IMR-90 (cell line): ENCODE measurements around the gene MAPK11. TPM values are rescaled to one million over a fixed set of nuclear protein-coding genes. Genes with fewer than 3 reads are reported as not detected.

Experiments used
- ATAC-seq: fragments of 200-7000 bp; cut with Tn5 transposase; 2 replicates; pipeline ENCODE4 v1.9.1; 2020; ENCODE audit warnings: low read depth, mild to moderate bottlenecking, moderate library complexity
- BruUV-seq: library from RNA; stranded (reverse); fragments of 400-500 nt; replicated peaks from 2 replicates; lab custom pipeline; 2021; lab: Mats Ljungman, UMichigan
- CTCF ChIA-PET: fragments of 300-600 bp; formaldehyde crosslinking; extraction: SDS; loops from one replicate; lab custom pipeline; 2021; ENCODE audit warnings: antibody characterized with exemption; lab: Yijun Ruan, JAX
- POLR2A ChIA-PET: fragments of 300-600 bp; sonication (Branson Sonifier 250); formaldehyde crosslinking; loops from one replicate; lab custom pipeline; 2022; ENCODE audit warnings: antibody characterized with exemption; ENCODE audit not compliant: unreplicated experiment; lab: Charles Lee
- DNase-seq: peaks from one replicate; pipeline ENCODE4 v3.0.0; 2013
- H2AFZ ChIP-seq: replicated peaks from 2 replicates; pipeline ENCODE3; 2013; ENCODE audit warnings: low read length, mild to moderate bottlenecking; ENCODE audit not compliant: poor library complexity
- H2AK5ac ChIP-seq: 2 replicates; pipeline ENCODE4 v1.6.1; 2013; ENCODE audit warnings: low read depth, low read length, inconsistent platforms
- H2AK9ac ChIP-seq: replicated peaks from 2 replicates; pipeline ENCODE3; 2013; ENCODE audit warnings: mild to moderate bottlenecking, low read depth, low read length, moderate library complexity; ENCODE audit not compliant: poor library complexity
- H2BK120ac ChIP-seq: 2 replicates; pipeline ENCODE4 v1.6.1; 2013; ENCODE audit warnings: low read depth, low read length, inconsistent platforms
- H2BK15ac ChIP-seq: 3 replicates; pipeline ENCODE4 v1.6.1; 2013; ENCODE audit warnings: low read depth, low read length, inconsistent platforms
- H2BK20ac ChIP-seq: 2 replicates; pipeline ENCODE4 v1.6.1; 2013; ENCODE audit warnings: low read depth, mild to moderate bottlenecking, inconsistent platforms, low read length, moderate library complexity
- H2BK5ac ChIP-seq: 2 replicates; pipeline ENCODE4 v1.6.1; 2013; ENCODE audit warnings: mild to moderate bottlenecking, low read depth, low read length, inconsistent platforms; ENCODE audit not compliant: poor library complexity, severe bottlenecking
- H3K14ac ChIP-seq: replicated peaks from 2 replicates; pipeline ENCODE4 v1.6.1; 2013; ENCODE audit warnings: low read depth, low read length, inconsistent platforms
- H3K18ac ChIP-seq: 2 replicates; pipeline ENCODE4 v1.6.1; 2013; ENCODE audit warnings: low read depth, low read length, control low read depth
- H3K23ac ChIP-seq: 2 replicates; pipeline ENCODE4 v1.6.1; 2013; ENCODE audit warnings: low read depth, low read length, inconsistent platforms
- H3K27ac ChIP-seq: 2 replicates; pipeline ENCODE4 v1.5.1; 2013; ENCODE audit warnings: mild to moderate bottlenecking, control low read depth, low read length; ENCODE audit not compliant: insufficient read depth
- H3K27me3 ChIP-seq: 2 replicates; pipeline ENCODE4 v1.6.1; 2013; ENCODE audit warnings: low read length; ENCODE audit not compliant: control insufficient read depth, insufficient read depth
- H3K36me3 ChIP-seq: 2 replicates; pipeline ENCODE4 v1.6.1; 2013; ENCODE audit warnings: low read length, mixed read lengths; ENCODE audit not compliant: control insufficient read depth, insufficient read depth
- H3K4ac ChIP-seq: 2 replicates; pipeline ENCODE4 v1.6.1; 2013; ENCODE audit warnings: low read depth, low read length, inconsistent platforms
- H3K4me1 ChIP-seq: 2 replicates; pipeline ENCODE4 v1.6.1; 2013; ENCODE audit warnings: low read length, mixed read lengths; ENCODE audit not compliant: control insufficient read depth, insufficient read depth
- H3K4me2 ChIP-seq: 2 replicates; pipeline ENCODE4 v1.6.1; 2013; ENCODE audit warnings: low read depth, mild to moderate bottlenecking, control low read depth, low read length, moderate library complexity
- H3K4me3 ChIP-seq: 2 replicates; pipeline ENCODE4 v1.5.1; 2013; ENCODE audit warnings: low read depth, mild to moderate bottlenecking, control low read depth, low read length, moderate library complexity; ENCODE audit not compliant: insufficient read depth
- H3K56ac ChIP-seq: 2 replicates; pipeline ENCODE4 v1.6.1; 2013; ENCODE audit warnings: low read length, inconsistent platforms; ENCODE audit not compliant: insufficient read depth; ENCODE audit errors: extremely low read depth
- H3K79me1 ChIP-seq, 2 experiments: 2 replicates each; pipeline ENCODE4 v1.6.1; 2013; ENCODE audit warnings: low read length in 2 of 2, inconsistent platforms in 1 of 2, low read depth in 1 of 2
- H3K9ac ChIP-seq: 2 replicates; pipeline ENCODE4 v1.6.1; 2013; ENCODE audit warnings: low read depth, low read length, control low read depth
- H3K9me1 ChIP-seq: 2 replicates; pipeline ENCODE4 v1.6.1; 2013; ENCODE audit warnings: low read length, inconsistent platforms; ENCODE audit not compliant: insufficient read depth
- H3K9me3 ChIP-seq: 2 replicates; pipeline ENCODE4 v1.6.1; 2013; ENCODE audit warnings: low read length; ENCODE audit not compliant: control insufficient read depth, insufficient read depth
- H4K20me1 ChIP-seq: 2 replicates; pipeline ENCODE4 v1.6.1; 2013; ENCODE audit warnings: low read length, inconsistent platforms; ENCODE audit not compliant: insufficient read depth
- H4K5ac ChIP-seq: 2 replicates; pipeline ENCODE4 v1.6.1; 2013; ENCODE audit warnings: mild to moderate bottlenecking, low read depth, low read length, control low read depth
- H4K8ac ChIP-seq, 2 experiments: 2 replicates each; pipeline ENCODE4 v1.6.1; 2013; ENCODE audit warnings: low read depth in 2 of 2, low read length in 2 of 2, control low read depth in 1 of 2, inconsistent platforms in 1 of 2
- H4K91ac ChIP-seq: 2 replicates; pipeline ENCODE4 v1.6.1; 2013; ENCODE audit warnings: low read depth, low read length, inconsistent platforms; ENCODE audit not compliant: insufficient read depth
- CTCF ChIP-seq: conservative IDR thresholded peaks from 2 replicates; pipeline ENCODE4 v1.5.1; 2012; ENCODE audit warnings: mild to moderate bottlenecking, low read depth, low read length, improper control_type of control experiment
- MAFK ChIP-seq: IDR thresholded peaks from 2 replicates; pipeline ENCODE4 v1.6.1; 2012; ENCODE audit warnings: low read depth, low read length, improper control_type of control experiment
- MXI1 ChIP-seq: IDR thresholded peaks from 2 replicates; pipeline ENCODE4 v1.6.1; 2012; ENCODE audit warnings: low read depth, mild to moderate bottlenecking, low read length, moderate library complexity, borderline replicate concordance
- RAD21 ChIP-seq: IDR thresholded peaks from 2 replicates; pipeline ENCODE4 v1.6.1; 2012; ENCODE audit warnings: low read length, improper control_type of control experiment
- SMC3 ChIP-seq: fragments of 150-350 bp; IDR thresholded peaks from 2 replicates; pipeline ENCODE4 v1.6.1; 2016; ENCODE audit warnings: low read depth, mild to moderate bottlenecking, antibody characterized with exemption, low read length, moderate library complexity
- WGBS, 2 experiments: methylation state at CpG; one replicate each; pipeline versions ENCODE4 v1.1.5 to v1.1.7; 2013; ENCODE audit warnings: missing lambda C conversion rate in 2 of 2; ENCODE audit not compliant: insufficient read length in 1 of 2; ENCODE audit errors: extremely low coverage in 2 of 2; 5-methylcytosine and 5-hydroxymethylcytosine counted together
- dilution Hi-C: fragments of 300-500 bp; cut with HindIII; formaldehyde crosslinking; loops from one replicate; pipeline ENCODE4 v1.14.3; 2018; ENCODE audit warnings: low sequenced_read_pairs; ENCODE audit not compliant: unreplicated experiment
- in situ Hi-C: fragments of 300-500 bp; cut with MboI; formaldehyde crosslinking; loops from 3 replicates; pipeline ENCODE4 v1.14.3; 2019; ENCODE audit warnings: low sequenced_read_pairs, inconsistent platforms, mixed read lengths
- intact Hi-C: fragments of 100-400 bp; cut with micrococcal nuclease; formaldehyde crosslinking; loops from 2 replicates; pipeline ENCODE4 v1.10.0; 2022
- polyA plus RNA-seq, 3 experiments: library from polyadenylated mRNA; depleted of rRNA; stranded (reverse); fragments of >200 nt; gene quantifications; 2 replicates each; pipeline ENCODE4 v1.2.3, GENCODE V29; 2012; ENCODE audit warnings: low replicate concordance in 1 of 3
- total RNA-seq: library from RNA; depleted of rRNA; stranded (reverse); fragments of >200 nt; gene quantifications from 2 replicates; pipeline ENCODE4 v1.2.3, GENCODE V29; 2012

The MAPK11 gene
- total and polyA plus RNA-seq, 2 of the 4 experiments (the other 2 are of a cell fraction) = 8.1 to 14.4 TPM

- H2AFZ ChIP-seq = peak overlapping the region; percentile 21
- TF ChIP-seq RAD21 (peak; percentile 35), MAFK (no peak), MXI1 (no peak), SMC3 (peak; percentile 30; the same call in 1 of the 2 replicates), CTCF (peak; percentile 87)
Observed at GRCh38 chr22:50276143-50276542, 6.0 kb upstream of the MAPK11 start.

More at GRCh38 chr22:50276143-50276542, 6.0 kb upstream of the MAPK11 start:
- no peak overlapping the region for H2BK120ac ChIP-seq
- no peak overlapping the region for H4K5ac ChIP-seq
- peaks cover 69% of the 10 kb centered on the region for H3K36me3 ChIP-seq
- no peaks in the 10 kb centered on the region for H3K27me3 ChIP-seq
- H3K4me1 ChIP-seq = peaks cover 6% of the 10 kb centered on the region; the same call in 1 of the 2 replicates
- no peak overlapping the region for H3K9ac ChIP-seq
- CTCF ChIA-PET = interaction anchor here (0.6 kb wide), 1 partner anchor 28 kb away, joined by 3 read pairs; no protein-coding TSS in a partner anchor
- no peak overlapping the region for H3K4me3 ChIP-seq
- peak; percentile 43 for DNase-seq
- no peak overlapping the region for H3K56ac ChIP-seq
- no peak overlapping the region for H3K27ac ChIP-seq
- POLR2A ChIA-PET = no interaction called here
- intact Hi-C loops (no loop called here), dilution Hi-C loops (no loop called here), in situ Hi-C loops (loop anchor here (10.0 kb wide), 1 partner anchor 49 kb away; the partner anchor contains the start of gene DENND6B)
- H3K4me2 ChIP-seq = no peak overlapping the region
- no peak overlapping the region for H2BK20ac ChIP-seq
- H3K23ac ChIP-seq = no peak overlapping the region
- no TSS peak for BruUV-seq
- H3K9me1 ChIP-seq = no peaks in the 10 kb centered on the region
- peaks cover 0 to 27% of the 10 kb centered on the region in 2 experiments; a peak in 1 of 4 replicates for H3K79me1 ChIP-seq
- no peak overlapping the region for H3K14ac ChIP-seq
- ATAC-seq = peak; percentile 19
- no peak overlapping the region for H2BK5ac ChIP-seq
- peaks cover 49% of the 10 kb centered on the region for H4K20me1 ChIP-seq
- no peak overlapping the region for H4K8ac ChIP-seq
- H3K18ac ChIP-seq = no peak overlapping the region
- no peak overlapping the region for H4K91ac ChIP-seq
- no peak overlapping the region for H3K4ac ChIP-seq
- H2BK15ac ChIP-seq = no peak overlapping the region
- H2AK9ac ChIP-seq = no peak overlapping the region
- H2AK5ac ChIP-seq = no peak overlapping the region
- no peaks in the 10 kb centered on the region for H3K9me3 ChIP-seq
- WGBS, 2 experiments = 84% methylated on average over 11 of the region's 25 CpGs; no CpG with 5 or more reads in 1 of the 2 experiments
